Pancreas (tissue), 10 donors: ENCODE results near the gene TRAPPC2L. TPM values are rescaled to one million over a fixed set of nuclear protein-coding genes. Genes with fewer than 3 reads are reported as not detected.

Source experiments
- ATAC-seq, 4 donors: fragments of 200-7000 bp; cut with Tn5 transposase; one replicate each; pipeline versions ENCODE4 v1.8.0 to v1.9.1; 2020; ENCODE audit warnings: mild to moderate bottlenecking in 4 of 4, moderate library complexity in 4 of 4
- DNase-seq, 6 donors: peaks; one replicate each; pipeline ENCODE4 v3.0.0-alpha.2; 2020
- FAIRE-seq: peaks from 2 replicates; lab custom pipeline; 2012; peaks lifted over from hg19 to GRCh38; lab: Jason Lieb, UNC
- H3K27ac ChIP-seq, 4 donors: fragments of 200-600 bp; sonication (generic); 1 replicate in 3 of 4; 2 replicates in 1 of 4; pipeline versions ENCODE4 v1.5.0 to v1.8.0; 2020
- H3K27me3 ChIP-seq, 4 donors: fragments of 200-600 bp; one replicate each; pipeline ENCODE4 v1.8.0; 2021
- H3K36me3 ChIP-seq, 3 donors: fragments of 200-600 bp; sonication (generic) in 1 of 3; one replicate each; pipeline versions ENCODE4 v1.5.0 to v1.8.0; 2020 to 2021
- H3K4me1 ChIP-seq, 3 donors: fragments of 200-600 bp; one replicate each; pipeline ENCODE4 v1.8.0; 2021
- H3K4me3 ChIP-seq, 4 donors: fragments of 200-600 bp; sonication (generic) in 2 of 4; one replicate each; pipeline versions ENCODE4 v1.5.0 to v1.8.0; 2020 to 2021
- H3K9me3 ChIP-seq, 4 donors: fragments of 200-600 bp; one replicate each; pipeline ENCODE4 v1.8.0; 2021
- CTCF ChIP-seq, 4 donors: fragments of 200-600 bp; sonication (generic) in 3 of 4; IDR thresholded peaks; one replicate each; pipeline versions ENCODE4 v1.5.0 to v1.8.0; 2021; ENCODE audit warnings: antibody characterized with exemption in 4 of 4
- WGBS, 2 donors: extraction: QIAGEN DNeasy Blood & Tissue Kit; methylation state at CpG; one replicate each; pipeline ENCODE4 v1.1.7; 2013; 5-methylcytosine and 5-hydroxymethylcytosine counted together
- intact Hi-C, 3 donors: fragments of 100-400 bp; cut with DNase I; formaldehyde crosslinking; loops; one replicate each; pipeline versions ENCODE4 v1.11.1 to v1.14.2; 2022
- polyA plus RNA-seq, 2 donors: library from polyadenylated mRNA; stranded (reverse); fragments of 200-250 nt; gene quantifications; one replicate each; pipeline ENCODE4 v1.2.3, GENCODE V29; 2013
- total RNA-seq, 6 donors: library from RNA; stranded (reverse); fragmentation: NEBNext Ultra II Directional in 4 of 6; extraction: Animal tissue kit (Norgen Biotek cat#: 25700) in 4 of 6; gene quantifications; one replicate each; pipeline versions ENCODE4 v1.2.1 to v1.2.4, GENCODE V29; 2021 to 2023
- donor health status: healthy with polysubstance abuse.
- donor health status: DM: no; HTN: no; CAD: no; lungs with moderate emphysema.
- donor health status: DM: no; HTN: no; CAD: no.
- donor health status: control.
- donor health status: control.
- donor health status: Bipolar disorder and iron deficiency.
- donor health status: DM: yes; HTN: yes; CAD: no.
- donor health status: DM: no; HTN: no; CAD: no.
- donor health status: DM: no; HTN: no; CAD: no.
- donor health status: DM: yes; HTN: yes; CAD: no.

TRAPPC2L gene
- total and polyA plus RNA-seq, 8 donors: 16.0 to 55.2 (median 27.4) TPM

GRCh38 chr16:88907768-88908167 is 50.8 kb downstream of the TRAPPC2L start:
- FAIRE-seq: no peak
- Histone ChIP-seq H3K27ac (no peak overlapping the region), H3K4me1 (peaks cover 0 to 20% (median 20%) of the 10 kb centered on the region in 3 donors)

GRCh38 chr16:88908307-88908706 is 51.4 kb downstream of the TRAPPC2L start:
- Histone ChIP-seq H3K27me3 (no peaks in the 10 kb centered on the region), H3K36me3 (no peaks in the 10 kb centered on the region), H3K27ac (no peak overlapping the region), H3K4me3 (no peak overlapping the region), H3K4me1 (peaks cover 0 to 20% (median 20%) of the 10 kb centered on the region in 3 donors), H3K9me3 (no peaks in the 10 kb centered on the region)
- FAIRE-seq (no peak), DNase-seq (no peak), ATAC-seq (no peak)
- no peak for TF ChIP-seq CTCF (IDR thresholded peaks at IDR 0.05)
- 86 to 88% methylated on average over 17 of the region's 17 CpGs for WGBS, 2 donors
- intact Hi-C loops: no loop called here

More at GRCh38 chr16:88907768-88908167, 50.8 kb downstream of the TRAPPC2L start:
- Histone ChIP-seq H3K9me3 (no peaks in the 10 kb centered on the region), H3K27me3 (no peaks in the 10 kb centered on the region), H3K36me3 (no peaks in the 10 kb centered on the region), H3K4me3 (no peak overlapping the region)
- TF ChIP-seq CTCF (IDR thresholded peaks at IDR 0.05): no peak
- ATAC-seq (no peak), DNase-seq (no peak)
- 80% methylated on average over 4 of the region's 4 CpGs for WGBS, 2 donors
- intact Hi-C loops: no loop called here

GRCh38 chr16:88909431-88910210 is 52.7 kb downstream of the TRAPPC2L start:
- Histone ChIP-seq H3K27me3 (no peaks in the 10 kb centered on the region), H3K9me3 (no peaks in the 10 kb centered on the region), H3K36me3 (no peaks in the 10 kb centered on the region), H3K4me1 (peaks cover 0 to 20% (median 20%) of the 10 kb centered on the region in 3 donors), H3K27ac (peak overlapping the region; percentile 4 to 51 (median 36)), H3K4me3 (no peak overlapping the region)
- TF ChIP-seq CTCF (IDR thresholded peaks at IDR 0.05): no peak
- 26 to 44% methylated on average over 40 to 44 of the region's 44 CpGs for WGBS, 2 donors
- intact Hi-C loops: no loop called here
- peak; percentile 73 to 80 (median 76) for ATAC-seq
- DNase-seq: peak in 5 of 6 donors; percentile 43 to 84 (median 72)
- no peak for FAIRE-seq

- peak overlapping the region; percentile 4 to 51 (median 36) for H3K27ac ChIP-seq
- no peaks in the 10 kb centered on the region for H3K27me3 ChIP-seq
- DNase-seq (no peak), FAIRE-seq (no peak), ATAC-seq (peak in 3 of 4 donors; percentile 4 to 17 (median 11))
- H3K4me3 ChIP-seq: no peak overlapping the region
- no peaks in the 10 kb centered on the region for H3K9me3 ChIP-seq
- 55 to 67% methylated on average over 25 to 26 of the region's 26 CpGs for WGBS, 2 donors
- peaks cover 0 to 20% (median 20%) of the 10 kb centered on the region in 3 donors for H3K4me1 ChIP-seq
- TF ChIP-seq CTCF (IDR thresholded peaks at IDR 0.05): no peak
- intact Hi-C loops: no loop called here
- H3K36me3 ChIP-seq: no peaks in the 10 kb centered on the region
These were observed 53.6 kb downstream of the TRAPPC2L start for GRCh38 chr16:88910284-88911135.
